Measurements from ENCODE around the gene MSH5. TPM values are rescaled to one million over a fixed set of nuclear protein-coding genes. Genes with fewer than 3 reads are reported as not detected.

MSH5 gene
- total and polyA plus RNA-seq, 9 of the 15 experiments (the other 6 are each of a cell fraction or from before 2014, with no cell fraction given) = 12.5 to 104 (median 46.6) TPM

GRCh38 chr6:31775633-31776484 is 36.1 kb downstream of the MSH5 start (continued):
- peak; percentile 21 for TF ChIP-seq RBBP5 (IDR thresholded peaks at IDR 0.05; ENCODE audit: borderline replicate concordance, insufficient read depth, low read length, poor library complexity, severe bottlenecking)
- TF ChIP-seq ZC3H4 (CRISPR knock-in tag; IDR thresholded peaks at IDR 0.05; ENCODE audit: borderline replicate concordance) = peak; percentile 30; the same call in 1 of the 2 replicates

GRCh38 chr6:31776485-31776988 is 36.7 kb downstream of the MSH5 start:
- in situ Hi-C loops (cut with MboI) (no loop called here), intact Hi-C loops (cut with micrococcal nuclease) (loop anchor here (2.0 to 10.0 kb wide), 2 partner anchors 18 to 232 kb away; partner anchors contain the start of genes ATP6V1G2, DDX39B, NFKBIL1 and VARS1)
- ATAC-seq = peak; percentile 16
- H3K36me3 ChIP-seq (ENCODE audit: control insufficient read depth, insufficient read depth, low read length) = peaks cover 42% of the 10 kb centered on the region; the same call in 2 of the 3 replicates
- H3K4me1 ChIP-seq (replicated peaks in 1 of 2; ENCODE audit: control insufficient read depth in 2 of 2, insufficient read depth in 2 of 2, low read length in 2 of 2) = peaks cover 43 to 85% of the 10 kb centered on the region in 2 experiments
- CTCF ChIA-PET (ENCODE audit: low intra/inter-chr PET ratio) = no interaction called here
- no peak for DNase-seq (ENCODE audit: extremely low read depth in 1 of 4, low spot score in 3 of 4)
- H3K4me3 ChIP-seq = peak overlapping the region; percentile 10; the same call in 1 of the 2 replicates
- H3K27me3 ChIP-seq (ENCODE audit: control insufficient read depth in 2 of 2, insufficient read depth in 2 of 2, low read length in 2 of 2) = no peaks in the 10 kb centered on the region
- POLR2A ChIA-PET = interaction anchor here (0.5 to 8.8 kb wide), 11 partner anchors 14 to 183 kb away, joined by 4 to 47 read pairs (median 9); partner anchors contain the start of genes ABHD16A, GPANK1, HSPA1B and NELFE
- H3K9ac ChIP-seq (ENCODE audit: insufficient read depth in 1 of 2, low read depth in 2 of 2, low read length in 2 of 2) = peak overlapping the region; percentile 64 to 88
- 18% methylated on average over 14 of the region's 14 CpGs for WGBS (ENCODE audit: insufficient coverage, low coverage, missing lambda C conversion rate)
- peaks cover 6% of the 10 kb centered on the region for H3K9me1 ChIP-seq (ENCODE audit: control insufficient read depth, insufficient read depth, low read length)
- no peaks in the 10 kb centered on the region for H4K20me1 ChIP-seq (replicated peaks; ENCODE audit: control insufficient read depth, insufficient read depth, low read length)
- FAIRE-seq = no peak
- H3K9me3 ChIP-seq (replicated peaks; ENCODE audit: control insufficient read depth, insufficient read depth, low read depth, low read length) = no peaks in the 10 kb centered on the region
- H3K4me2 ChIP-seq (ENCODE audit: insufficient read depth, low read length) = peak overlapping the region; percentile 56
- H3K79me2 ChIP-seq (ENCODE audit: control insufficient read depth, insufficient read depth, low read length) = no peaks in the 10 kb centered on the region
- BruUV-seq (replicated peaks) = no TSS peak
- H3K27ac ChIP-seq (ENCODE audit: extremely low read depth, low read depth, low read length) = peak overlapping the region; percentile 87
- peak overlapping the region; percentile 36 for H2AFZ ChIP-seq (ENCODE audit: low read depth, low read length)
- 0 out of 2 replicates have a peak, but pooled peaks have one; percentile 9 for TF ChIP-seq E2F5 (CRISPR knock-in tag; IDR thresholded peaks at IDR 0.05)
- no peak for TF ChIP-seq KHSRP (IDR thresholded peaks at IDR 0.05)
- no peak for TF ChIP-seq PCBP1 (IDR thresholded peaks at IDR 0.05; ENCODE audit: low read depth, low read length, poor library complexity, severe bottlenecking)
- no peak for TF ChIP-seq ASH1L (IDR thresholded peaks at IDR 0.05; ENCODE audit: borderline replicate concordance, low read depth, partially characterized antibody)
- peak; percentile 57; the same call in 1 of the 2 replicates for TF ChIP-seq ZBTB40 (IDR thresholded peaks at IDR 0.05)
- TF ChIP-seq ZBTB40 (CRISPR knock-in tag; IDR thresholded peaks at IDR 0.05) = no peak
